Measurements from ENCODE around the gene NTN3.
"Not testable (repeated sequence)": the region's sequence is repeated elsewhere in the genome, so short reads cannot be mapped to it uniquely, and the experiment has no call there.

NTN3 gene

DNA sequence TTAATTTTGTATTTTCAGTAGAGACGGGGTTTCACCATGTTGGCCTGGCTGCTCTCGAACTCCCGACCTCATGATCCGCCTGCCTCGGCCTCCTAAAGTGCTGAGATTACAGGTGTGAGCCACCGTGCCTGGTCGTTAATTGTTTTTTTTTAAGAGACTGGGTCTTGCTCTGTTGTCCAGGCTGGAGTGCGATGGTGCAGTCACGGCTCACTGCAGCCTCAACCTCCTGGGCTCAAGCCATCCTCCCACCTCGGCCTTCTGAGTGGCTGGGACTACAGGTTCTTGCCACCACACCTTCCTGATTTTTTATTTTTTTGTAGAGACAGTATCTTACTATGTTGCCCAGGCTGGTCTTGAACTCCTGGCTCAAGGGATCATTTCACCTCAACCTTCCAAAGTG lies 8.9 kb downstream of the NTN3 start:
- DNase-seq (ENCODE audit: low read depth): not testable (repeated sequence)

DNA sequence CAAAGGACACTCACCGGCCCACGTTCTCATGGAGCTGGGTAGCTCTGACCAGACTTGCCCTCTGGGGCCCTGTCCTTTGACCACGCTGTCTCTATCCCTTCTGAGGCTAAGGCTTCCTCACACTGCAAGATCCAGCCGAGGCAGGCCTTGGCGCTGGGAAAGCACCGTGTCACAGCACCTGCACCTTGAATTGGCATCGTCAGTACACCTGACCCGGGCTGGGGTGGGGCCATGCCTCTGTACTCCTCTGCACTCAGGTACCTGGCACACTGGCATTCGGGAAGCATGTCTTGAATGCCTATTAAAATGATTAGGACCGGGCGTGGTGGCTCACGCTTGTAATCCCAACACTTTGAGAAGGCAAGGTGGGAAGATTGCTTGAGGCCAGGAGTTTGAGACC lies 9.9 kb downstream of the NTN3 start:
- DNase-seq (ENCODE audit: low read depth): no peak

DNA sequence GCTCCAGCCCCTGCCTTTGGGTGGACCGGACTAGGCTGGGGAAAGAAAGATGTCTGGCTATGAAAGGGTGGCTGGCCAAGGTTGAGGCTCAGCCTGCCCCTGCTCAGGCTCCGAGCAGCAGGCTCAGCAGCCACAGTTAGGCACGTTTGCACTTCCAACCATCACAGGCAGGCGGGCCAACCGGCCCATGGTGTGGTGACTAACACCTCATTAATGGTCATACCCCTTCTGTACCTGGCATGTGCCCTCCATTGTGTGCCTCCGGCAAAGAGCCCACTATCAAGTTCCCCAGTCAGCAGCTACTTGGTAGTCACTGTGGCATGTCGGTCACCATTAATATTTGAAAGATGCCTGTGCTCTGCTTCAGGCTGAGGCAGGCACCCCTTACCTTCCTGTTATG lies 10.6 kb downstream of the NTN3 start:
- no peak for DNase-seq (ENCODE audit: low read depth)

DNA sequence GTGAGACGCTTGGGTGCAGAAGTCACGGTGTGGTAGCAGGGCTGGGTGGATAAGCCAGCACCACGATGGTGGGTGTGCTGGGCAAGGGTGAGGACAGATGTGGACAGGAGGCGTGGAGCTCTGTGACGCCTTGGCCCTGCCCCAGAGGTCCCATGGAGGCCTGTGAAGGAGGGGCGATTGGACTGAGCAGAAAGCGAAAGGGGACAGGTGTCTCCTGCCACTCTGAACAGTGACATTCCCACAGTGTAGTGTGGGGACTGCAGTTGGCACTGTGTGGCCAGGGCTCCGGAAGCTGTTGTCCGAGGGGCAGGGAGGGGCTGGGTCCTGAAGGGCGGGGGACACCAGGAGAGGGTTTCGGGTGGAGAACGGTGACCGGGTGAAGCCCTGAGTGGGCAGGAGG lies 11.2 kb downstream of the NTN3 start:
- DNase-seq (ENCODE audit: low read depth): no peak

DNA sequence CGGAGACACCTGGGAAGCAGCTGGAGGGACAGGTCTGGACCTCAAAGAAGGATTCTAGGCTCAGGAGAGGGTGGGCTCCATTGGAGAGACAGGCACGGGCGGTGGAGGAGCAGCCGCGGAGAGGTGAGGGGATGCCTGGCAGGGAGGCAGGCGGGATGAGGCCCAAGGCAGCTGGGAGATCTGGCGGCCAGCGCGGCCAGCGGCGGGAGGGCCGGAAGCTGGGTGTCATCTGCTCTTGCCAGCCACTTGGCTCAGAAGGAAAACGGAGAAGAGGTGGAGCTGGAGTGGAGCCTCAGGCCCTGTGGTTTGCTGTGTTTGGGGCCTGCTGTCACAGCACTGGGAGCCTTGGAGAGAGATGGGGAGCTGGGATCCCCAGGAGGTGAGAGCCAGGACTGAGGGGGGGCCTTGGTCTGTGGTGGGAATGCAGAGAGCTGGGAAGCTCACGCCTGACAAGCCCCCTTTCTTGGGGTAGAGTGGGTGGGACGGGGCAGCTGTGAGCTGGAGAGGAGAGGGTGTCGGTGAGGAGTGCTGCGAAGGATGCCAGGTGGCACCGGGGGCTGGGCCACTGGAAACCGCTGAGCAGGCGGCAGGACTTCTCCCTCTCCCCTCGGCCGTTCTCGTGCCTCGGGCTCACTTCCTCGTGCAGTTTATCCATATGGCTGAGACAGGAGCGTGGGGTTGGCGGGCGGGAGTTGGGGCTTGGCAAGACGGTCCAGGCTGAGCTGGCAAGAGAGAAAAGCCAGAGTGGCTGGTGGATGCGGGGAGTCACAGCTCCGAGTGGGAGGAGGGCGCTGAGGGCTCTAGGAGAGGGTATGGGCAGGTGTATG lies 11.8 kb downstream of the NTN3 start:
- DNase-seq (ENCODE audit: low read depth): no peak

DNA sequence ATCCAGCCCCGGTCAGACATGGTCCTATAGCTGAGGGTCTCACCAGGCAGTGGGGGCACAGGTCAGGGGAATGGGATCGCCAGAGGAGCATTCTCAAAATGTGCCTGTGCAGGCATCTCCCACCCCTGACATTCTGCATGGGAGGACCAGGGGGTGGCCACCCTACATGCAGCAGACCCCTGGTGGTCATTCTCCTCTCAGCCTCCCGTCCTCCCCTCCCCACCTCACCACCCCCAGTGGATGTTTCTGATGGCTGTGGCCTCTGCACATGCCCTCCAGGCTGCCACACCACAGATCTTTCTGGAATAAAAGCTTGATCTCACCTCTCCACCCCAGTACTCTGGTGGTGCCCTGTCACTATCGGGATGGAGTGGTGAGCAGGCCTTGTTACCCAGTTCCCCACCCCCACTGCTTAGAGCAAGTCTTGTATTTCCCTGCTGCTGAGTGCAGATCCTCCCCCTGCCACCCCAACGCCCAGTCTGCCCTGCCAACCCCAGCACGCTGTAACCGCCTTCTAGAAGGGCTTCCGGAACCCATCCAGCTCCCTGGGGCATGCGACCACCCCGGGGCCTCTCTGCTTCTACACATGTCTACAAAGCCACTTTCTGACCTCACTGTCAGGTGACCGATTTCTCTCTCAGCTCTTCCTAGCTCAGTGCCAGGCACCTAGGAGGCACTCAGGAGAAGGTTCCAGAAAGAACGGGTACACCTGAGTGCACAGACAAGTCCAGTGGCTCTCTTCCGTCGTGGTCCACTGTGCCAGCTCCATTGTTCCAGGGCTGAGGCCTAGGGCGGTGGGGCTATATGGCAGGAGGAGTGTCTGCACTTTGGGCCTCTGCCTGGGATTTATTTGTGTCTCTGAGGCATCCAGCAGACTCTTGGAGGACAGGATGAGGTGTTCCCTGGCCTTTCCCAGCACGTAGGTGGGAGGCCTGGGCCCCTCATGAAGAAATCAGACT lies 13.1 kb downstream of the NTN3 start:
- DNase-seq (ENCODE audit: low read depth): no peak

DNA sequence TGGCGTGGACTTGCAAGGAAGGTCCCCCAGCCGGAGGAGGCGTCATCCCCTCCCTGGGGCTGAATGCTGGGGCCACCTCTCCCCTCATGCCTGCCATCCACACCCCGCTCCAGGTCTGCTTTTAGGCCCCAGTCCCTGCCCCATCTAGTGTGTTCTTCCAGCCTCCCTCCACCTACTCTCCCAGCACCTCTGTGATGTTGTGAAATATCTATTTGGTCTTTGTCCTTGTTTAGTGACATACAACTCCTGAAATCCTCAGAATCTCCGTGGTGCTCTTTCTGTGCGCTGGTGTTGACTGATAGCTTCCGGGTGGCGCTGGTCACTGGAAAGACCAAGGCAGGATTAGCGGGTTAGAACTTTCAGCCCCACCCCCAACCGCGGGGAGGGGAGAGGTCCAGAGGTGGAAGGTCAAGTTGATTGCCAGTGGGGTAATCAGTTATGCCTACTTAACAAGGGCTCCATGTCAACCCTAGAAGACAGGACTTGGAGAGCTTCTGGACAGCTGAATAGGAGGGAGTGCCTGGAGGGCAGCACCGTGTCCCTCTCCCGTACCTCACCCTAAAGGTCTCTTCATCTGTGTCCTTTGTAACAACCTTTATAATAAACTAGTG lies 13.9 kb downstream of the NTN3 start:
- no peak for DNase-seq (ENCODE audit: low read depth)

DNA sequence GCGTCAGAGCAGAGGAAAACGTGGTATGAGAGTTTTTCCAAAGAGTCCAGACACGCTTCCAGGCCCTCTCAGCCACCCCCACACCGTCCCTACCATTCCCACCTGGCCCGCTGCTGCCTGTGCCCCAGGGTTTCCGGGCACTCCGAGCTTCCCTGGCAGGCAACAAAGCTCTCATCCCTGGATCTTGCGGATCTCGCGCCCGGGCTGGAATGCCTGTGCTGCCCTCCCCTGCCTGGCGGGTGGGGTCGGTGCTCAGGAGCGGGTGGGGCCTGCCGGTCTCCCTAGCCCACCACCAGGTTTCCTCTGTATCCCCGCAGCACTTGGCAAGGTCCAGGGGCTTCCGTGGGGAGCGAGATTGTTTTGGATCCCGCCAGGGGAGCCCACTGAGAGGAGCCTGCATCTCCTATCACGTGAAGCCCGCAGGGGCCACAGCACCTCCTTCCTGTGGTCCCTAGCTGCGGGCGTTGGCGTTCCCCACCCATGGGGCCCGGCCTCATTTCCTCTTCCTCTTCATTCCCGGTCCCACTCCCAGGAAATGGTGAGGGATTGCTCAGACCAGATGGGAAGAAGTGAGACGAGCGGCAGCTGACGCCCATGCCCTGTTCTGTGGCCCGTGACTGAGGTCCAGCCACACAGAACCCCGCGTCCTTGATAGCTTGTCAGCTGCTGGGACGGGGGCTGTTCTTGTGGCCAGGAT lies 14.9 kb downstream of the NTN3 start:
- no peak for DNase-seq (ENCODE audit: low read depth)

DNA sequence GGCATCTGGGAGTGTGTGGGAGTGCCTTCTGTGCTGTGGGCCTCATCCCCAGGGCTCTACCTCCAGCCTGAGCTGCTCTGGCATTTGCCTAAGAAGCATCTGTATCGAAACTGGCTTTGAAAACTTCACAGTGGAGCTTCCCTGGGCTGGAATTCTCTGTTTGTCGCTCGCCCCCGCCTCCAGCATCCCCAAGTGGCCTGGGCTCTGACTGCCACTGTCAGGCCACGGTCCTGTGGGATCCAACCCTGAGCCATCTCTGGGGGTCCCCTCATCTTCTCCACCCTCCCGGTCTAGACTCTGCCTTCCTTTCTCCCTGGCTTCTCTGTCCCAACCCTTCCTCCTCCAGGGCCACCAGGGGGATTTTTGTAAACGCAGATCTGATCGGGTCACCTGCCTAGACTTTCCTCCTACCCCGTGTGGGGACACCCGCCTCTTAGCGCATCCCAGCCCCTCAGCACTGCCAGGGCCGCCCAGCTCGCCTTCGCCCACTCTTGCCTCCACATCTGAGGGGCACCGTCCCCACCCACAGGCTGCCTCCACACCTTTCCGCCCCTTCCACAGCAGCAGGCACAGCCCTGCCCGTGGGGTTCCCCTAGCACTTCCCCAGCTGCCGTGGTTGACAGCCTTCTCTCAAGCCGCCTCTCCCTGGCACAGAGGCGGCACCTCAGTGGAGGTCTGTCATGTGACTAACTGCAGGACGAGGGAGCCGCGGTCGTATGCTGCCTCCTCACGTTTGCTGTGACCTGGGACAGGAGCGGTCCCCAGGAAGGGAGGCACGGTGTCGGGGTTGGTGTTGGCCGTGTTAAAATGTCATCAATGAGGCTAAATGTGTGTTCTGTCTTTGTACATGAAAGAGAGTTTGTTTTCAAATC lies 15.8 kb downstream of the NTN3 start:
- DNase-seq (ENCODE audit: low read depth): peak; percentile 73

DNA sequence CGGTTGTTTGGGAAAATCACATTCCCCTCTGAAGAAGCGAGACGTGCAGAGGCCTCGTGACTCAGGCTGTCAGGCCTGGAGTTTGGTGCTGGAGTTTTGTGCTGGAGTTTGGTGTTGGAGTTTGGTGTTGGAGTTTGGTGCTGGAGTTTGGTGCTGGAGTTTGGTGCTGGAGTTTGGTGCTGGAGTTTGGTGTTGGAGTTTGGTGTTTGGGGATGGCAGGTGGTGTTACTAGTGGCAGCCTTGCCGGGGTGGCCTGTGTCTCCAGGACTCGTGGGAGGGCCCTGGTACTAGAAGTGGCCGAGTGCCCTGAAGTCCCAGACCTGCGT lies 16.4 kb downstream of the NTN3 start:
- DNase-seq (ENCODE audit: low read depth): no peak

DNA sequence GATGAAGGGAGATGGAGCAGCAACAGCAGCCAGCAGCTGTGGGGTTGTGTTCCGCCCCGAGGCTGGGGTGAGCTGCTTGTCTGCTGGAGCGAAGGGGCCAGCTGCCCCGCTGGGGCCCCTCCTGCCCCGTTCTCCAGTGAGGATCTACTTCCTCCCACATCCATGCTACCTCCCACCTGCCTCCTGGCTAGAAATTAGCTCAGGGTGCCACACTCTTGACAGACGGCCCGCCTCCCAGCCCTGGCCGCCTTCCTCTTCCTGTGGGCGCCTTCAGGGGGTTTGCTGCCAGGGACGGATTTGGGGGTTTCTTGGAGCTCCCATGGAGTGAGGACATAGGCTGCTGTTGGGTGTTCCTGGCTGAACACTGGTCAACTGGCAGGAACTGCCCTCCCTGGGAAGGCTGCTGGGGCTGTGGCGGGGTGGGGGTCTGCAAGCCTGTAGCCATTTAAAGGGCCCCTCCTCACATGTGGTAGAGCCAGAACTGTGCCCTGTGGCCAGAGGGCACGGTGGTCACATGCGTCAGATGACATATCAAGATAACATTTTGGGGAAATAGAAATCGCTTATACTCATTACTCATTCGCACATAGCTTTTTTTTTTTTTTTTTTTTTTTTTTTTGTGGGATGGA lies 16.9 kb downstream of the NTN3 start:
- DNase-seq (ENCODE audit: low read depth): no peak

DNA sequence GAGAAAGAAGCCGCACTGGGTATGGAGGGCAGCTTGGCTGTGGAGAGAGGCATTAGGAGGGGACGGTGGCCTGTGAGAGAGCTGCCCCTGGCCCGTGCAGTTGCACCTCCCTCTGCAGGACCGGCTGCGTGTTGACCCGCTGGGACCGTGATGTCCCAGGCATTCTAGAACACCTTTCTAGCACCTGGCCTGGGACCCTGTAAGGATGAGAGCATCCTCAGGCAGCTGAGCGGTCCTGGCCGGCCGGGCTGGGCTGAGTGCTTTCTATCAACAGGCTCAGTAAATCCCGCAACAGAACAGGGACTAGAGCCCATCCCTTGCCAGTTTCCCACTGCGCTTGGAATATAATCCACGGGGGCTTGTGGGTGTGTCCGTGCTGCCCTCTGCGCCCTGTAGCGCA lies 18.5 kb downstream of the NTN3 start:
- DNase-seq (ENCODE audit: low read depth): no peak

DNA sequence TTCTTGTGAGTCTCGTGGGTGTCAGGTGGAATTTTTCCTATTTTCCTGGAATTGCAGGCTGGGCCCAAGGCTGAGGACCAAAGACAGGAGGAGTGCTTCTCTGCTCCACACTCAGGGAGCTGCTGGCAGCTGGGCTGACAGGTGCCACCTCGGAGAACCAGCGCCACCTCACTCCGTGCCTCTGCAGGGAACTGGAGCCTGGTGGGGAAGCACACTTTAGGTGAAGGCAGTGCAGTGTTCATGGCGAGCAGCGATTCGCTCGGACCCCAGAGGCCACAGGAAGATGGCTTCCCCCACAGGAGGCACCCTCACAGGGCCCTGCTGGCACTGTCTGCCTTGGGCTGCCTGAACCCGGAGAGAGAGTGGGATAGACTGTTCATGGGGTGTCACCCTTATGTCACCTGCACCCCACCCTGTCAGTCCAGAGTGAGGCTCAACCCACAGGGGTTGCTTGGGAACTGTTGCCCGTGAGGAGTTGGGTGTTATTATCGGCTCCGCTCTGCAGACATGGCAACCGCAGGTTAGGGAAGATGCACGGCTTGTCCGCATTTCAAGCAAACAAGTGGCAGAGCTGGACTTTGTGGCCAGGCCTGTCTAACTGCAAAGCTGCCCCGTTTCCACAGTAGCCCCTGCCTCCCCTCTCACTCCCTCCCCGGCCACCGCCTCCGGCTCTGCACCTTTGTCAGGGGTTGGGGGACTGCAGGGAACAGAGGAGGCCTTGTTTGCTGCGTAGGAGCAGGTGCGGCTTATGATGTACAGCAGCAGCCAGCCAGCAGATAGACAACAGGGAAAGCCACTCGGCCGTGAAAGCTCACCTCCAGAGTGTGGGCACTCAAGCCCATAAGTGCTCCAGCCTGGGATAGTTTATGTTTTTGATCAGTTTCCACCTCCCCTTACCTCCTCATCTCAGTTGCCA lies 19.4 kb downstream of the NTN3 start:
- DNase-seq (ENCODE audit: low read depth): no peak

DNA sequence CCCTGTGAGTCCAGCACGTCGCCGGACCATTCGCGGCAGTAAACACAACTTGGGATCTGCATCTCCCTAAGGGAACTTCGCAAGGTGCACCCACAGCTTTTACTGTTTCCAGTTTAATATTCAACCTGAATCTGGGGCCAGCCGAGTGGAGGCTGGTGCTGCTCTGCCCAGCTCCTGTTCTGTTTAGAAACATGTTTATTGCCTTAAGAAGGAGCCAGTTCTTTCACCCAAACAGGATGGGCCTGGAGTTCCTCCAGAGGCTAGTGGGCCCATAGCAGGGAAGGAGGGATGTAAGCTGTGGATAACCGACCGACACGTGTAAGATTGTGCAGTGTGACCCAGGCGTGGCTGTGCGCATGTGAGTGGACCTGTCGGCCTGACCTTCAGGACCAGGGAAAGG lies 21.2 kb downstream of the NTN3 start:
- no peak for DNase-seq (ENCODE audit: low read depth)

DNA sequence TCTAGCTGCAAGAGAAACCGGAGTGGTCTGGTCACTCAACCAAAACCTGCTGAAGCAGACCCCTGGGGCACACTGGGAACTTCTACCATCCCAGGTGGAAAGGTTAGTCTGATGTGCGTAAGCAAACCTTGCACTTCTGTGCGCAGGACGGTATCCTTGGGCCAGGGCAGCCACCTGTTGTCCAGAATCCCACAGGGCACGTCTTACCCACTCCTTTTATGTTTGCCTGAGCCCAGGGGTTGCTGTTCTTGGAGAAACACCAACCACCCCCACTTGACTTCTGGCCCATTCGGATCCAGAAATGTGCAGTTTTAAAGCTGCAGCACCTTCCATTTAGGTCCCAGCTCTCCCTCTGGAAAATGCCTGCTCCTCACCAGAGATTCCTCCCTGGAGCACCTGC lies 22.5 kb downstream of the NTN3 start:
- no peak for DNase-seq (ENCODE audit: low read depth)

DNA sequence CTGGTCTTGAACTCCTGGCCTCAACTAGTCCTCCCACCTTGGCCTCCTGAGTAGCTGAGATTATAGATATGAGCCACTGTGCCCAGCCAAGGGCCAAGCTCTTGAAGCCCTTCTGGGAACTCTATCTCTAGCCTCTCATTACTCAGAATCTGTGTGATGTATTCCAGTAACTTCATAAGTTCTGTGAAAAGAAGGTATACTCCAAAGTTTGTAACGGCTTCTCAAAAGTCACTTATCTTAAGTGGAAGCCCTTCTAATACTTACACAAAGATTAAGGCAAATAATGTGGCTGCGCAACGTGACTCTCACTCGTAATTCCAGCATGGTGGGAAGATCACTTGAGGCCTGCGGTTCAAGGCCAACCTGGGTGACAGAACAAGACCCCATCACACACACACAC lies 23.5 kb downstream of the NTN3 start:
- no peak for DNase-seq (ENCODE audit: low read depth)

DNA sequence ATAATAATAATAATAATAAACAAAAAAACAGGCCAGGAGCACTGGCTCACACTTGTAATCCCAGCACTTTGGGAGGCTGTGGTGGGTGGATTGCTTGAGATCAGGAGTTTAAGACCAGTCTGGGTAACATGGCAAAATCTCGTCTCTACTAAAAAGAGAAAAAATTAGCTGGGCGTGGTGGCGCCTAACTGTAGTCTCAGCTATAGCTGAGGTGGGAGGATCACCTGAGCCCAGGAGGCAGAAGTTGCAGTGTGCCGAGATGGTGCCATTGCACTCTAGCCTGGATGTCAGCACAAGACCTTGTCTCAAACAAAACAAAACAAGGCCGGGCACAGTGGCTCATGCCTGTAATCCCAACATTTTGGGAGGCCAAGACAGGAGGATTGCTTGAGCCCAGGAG lies 23.9 kb downstream of the NTN3 start:
- no peak for DNase-seq (ENCODE audit: low read depth)

DNA sequence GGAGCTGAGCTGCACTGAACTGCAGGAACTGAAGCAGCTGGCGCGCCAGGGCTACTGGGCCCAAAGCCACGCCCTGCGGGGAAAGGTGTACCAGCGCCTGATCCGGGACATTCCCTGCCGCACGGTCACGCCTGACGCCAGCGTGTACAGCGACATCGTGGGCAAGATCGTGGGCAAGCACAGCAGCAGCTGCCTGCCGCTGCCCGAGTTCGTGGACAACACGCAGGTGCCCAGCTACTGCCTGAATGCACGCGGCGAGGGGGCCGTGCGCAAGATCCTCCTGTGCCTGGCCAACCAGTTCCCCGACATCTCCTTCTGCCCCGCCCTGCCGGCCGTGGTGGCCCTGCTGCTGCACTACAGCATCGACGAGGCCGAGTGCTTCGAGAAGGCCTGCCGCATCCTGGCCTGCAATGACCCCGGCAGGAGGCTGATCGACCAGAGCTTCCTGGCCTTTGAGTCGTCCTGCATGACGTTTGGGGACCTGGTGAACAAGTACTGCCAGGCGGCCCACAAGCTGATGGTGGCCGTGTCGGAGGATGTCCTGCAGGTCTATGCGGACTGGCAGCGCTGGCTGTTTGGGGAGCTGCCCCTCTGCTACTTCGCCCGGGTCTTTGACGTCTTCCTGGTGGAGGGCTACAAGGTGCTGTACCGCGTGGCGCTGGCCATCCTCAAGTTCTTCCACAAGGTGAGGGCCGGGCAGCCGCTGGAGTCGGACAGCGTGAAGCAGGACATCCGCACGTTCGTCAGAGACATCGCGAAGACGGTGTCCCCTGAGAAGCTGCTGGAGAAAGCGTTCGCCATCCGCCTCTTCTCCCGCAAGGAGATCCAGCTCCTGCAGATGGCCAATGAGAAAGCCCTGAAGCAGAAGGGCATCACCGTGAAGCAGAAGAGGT lies 25.4 kb downstream of the NTN3 start:
- no peak for DNase-seq (ENCODE audit: low read depth)

All from T follicular helper cell (primary cell).